CD4-positive, alpha-beta T cell treated with Interferon alpha-2 for 1 hour (primary cell): ENCODE data around the gene TMEM107.

Experiments
- DNase-seq, 2 donors: peaks; one replicate each; pipeline ENCODE4 v3.0.0-alpha.2; 2020 to 2022

The TMEM107 gene

GRCh38 chr17:8131844-8132441 lies 44.2 kb downstream of the TMEM107 start:
- DNase-seq: no peak

DNA sequence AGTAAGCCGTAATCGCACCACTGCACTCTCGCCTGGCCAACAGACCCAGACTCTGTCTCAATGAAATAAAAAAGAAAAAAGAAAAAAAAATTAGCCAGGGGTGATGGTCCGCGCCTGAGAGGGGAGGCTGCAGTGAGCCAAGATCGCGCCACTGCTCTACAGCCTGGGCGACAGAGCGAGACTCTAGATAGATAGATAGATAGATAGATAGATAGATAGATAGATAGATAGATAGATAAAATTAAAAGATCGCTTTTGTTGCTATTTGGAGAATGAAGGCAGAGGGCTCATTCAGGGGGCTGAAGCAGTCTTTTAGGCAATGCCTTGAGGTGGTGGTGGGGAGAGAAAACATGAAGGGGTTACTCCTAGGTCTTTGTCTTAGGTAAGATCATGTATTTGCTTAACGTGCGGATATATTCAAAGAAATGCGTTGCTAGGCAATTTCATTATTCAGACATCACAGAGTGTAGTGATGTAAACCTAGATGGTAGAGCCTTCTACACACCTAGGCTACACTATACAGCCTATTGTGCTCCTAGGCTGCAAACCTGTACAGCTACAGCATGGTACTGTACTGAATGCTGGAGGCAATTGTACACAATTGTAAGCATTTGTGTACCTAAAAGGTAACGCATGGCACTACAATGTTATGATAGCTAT lies 47.9 kb downstream of the TMEM107 start:
- no peak for DNase-seq

- DNase-seq: peak in 1 of 2 donors; percentile 62
Observed at GRCh38 chr17:8126491-8127066, 49.6 kb downstream of the TMEM107 start.

DNA sequence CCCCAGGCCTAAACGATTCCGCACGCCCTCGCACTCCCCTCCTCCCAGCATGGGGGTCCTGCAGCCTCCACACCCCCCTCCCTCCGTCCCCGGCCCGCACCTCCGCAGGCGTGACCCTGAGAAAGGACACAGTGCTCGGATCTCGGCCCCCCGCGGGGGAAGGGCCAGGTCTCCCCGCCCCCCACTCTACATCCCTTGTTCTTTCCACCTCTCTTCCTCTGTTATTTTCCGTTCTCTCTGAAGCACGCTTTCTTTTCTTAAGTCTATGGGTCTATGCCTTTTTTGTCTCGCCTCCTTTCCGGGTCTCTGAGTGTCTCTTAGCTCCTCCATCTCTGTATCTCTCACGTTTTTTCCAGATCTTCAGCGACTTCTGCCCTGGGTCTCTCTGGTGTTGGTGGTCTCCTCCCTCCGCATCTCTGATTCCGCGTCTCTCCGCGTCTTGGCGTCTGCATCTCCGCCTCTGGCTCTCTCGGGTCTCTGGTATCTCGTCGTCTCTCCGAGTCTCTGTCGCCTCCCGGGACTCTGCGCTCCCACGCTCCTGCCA lies 50.2 kb downstream of the TMEM107 start:
- no peak for DNase-seq

DNA sequence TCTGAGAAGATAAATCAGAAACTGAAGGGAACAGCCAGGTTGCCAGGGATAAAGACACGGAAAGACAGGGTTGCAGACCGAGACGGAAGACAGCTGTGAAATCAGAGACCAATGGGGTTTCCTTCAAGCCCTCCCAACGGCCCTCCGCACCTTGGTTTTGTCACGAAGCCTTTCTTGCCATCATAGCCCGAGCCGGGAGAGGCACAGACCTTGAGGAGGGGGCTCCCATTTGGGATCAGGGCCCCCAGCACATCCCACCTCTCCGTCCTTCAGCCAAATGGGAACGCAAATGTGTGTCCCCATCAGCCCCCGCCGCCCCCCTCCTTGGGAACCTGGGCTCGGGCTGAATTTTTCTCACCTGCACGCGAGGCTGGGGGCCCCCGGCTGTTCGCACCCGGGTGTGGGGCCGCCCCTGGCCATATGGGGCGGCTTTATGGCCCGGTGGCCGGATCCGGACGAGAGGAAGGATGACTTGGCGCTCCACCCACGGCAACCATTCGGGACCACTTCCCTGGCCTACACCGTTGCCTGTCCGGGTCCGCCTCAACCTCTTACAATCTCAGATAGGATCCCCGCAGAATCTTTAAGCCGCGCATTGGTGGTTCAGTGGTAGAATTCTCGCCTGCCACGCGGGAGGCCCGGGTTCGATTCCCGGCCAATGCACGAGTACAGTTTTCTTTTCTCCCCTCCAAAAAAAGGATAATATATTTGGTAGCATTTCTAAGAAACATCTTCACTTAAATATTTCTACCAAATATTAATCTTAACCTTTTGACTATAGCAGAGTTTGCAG lies 50.8 kb downstream of the TMEM107 start:
- DNase-seq: peak; percentile 88 to 93

DNA sequence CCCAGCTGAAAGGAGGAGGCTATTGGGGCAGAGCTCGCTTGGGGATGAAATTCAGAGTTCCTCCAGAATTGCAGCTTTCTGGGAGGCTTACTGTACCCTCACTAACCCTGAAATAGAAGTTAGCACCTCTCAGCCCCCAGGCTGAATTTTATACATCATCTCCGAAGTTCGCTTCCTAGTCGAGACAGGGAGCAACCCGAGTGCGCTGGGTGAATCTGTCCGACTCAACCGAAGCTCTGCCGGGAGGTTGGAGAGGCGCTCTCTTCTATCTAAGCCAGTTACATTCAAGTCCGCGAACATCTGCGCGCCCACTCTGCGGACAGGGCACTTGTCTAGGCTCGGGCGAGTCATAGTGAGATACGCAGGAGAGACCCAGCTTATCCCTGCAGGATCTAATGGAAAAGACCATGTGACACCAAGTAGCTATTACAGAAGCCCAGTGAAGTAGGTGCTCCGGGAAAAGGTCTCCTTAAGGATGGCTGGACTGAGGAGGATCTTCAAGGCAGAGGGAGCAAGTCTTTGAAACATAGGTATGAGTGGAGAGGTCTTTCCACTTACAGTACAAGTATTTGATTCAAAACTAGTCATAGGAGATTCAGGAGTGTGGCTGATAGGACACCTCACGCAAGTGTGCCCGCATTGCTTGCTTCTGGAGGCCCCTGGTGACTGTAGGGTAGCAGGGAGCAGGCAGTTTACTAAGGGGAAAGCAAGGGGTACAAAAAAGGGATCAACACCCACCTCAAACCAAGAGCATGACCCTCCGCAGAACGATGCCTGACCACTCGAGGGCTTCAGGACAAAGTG lies 51.6 kb downstream of the TMEM107 start:
- peak in 1 of 2 donors; percentile 20 for DNase-seq

GRCh38 chr17:8123695-8124349 lies 52.4 kb downstream of the TMEM107 start, which contains the start of gene HES7:
TSS of gene HES7 (minus strand) at chr17:8124106. CDS start at chr17:8124084, 22 bp downstream.
- DNase-seq: peak in 1 of 2 donors; percentile 11

DNA sequence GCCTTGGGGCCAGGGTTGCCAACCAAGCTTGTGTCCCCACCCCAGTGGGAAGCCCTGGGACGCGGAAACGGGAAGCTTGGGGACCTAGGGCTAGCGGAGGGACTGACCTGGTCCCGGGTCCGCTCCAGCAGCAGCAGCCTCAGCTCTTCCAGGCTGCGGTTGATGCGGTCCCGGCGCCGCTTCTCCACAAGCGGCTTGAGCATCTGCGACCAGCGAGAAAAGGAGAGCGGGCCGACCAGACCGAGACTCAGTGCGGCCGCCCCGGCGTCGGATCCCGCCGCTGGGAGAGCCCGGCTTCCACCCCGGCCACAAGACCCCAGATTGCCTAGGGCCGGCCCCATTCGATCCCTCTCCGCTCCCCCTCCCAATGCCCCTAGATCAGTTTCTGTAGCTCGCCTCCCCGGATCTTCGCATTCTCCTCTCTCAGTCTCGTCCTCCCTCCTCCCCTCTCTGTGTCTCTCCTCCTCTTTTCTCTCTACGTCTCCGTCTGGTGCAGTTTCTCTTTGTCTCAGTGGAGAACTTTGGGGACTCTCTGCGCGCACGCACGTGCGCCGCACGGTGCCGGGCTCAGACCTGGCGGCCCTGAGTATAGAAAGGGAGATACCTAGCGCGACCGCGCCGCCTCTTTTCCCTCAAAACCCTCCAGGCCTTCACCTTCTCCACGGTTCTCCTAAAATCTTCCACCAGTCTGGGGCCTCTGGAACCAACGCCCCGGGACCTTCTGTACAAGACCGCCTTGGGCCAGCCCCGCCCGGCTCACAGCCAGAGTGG lies 53.1 kb downstream of the TMEM107 start:
- peak in 1 of 2 donors; percentile 56 for DNase-seq
